Transverse colon (tissue), 4 donors: ENCODE results near the gene ZGRF1. TPM values are rescaled to one million over a fixed set of nuclear protein-coding genes. Genes with fewer than 3 reads are reported as not detected.

Experiments
- DNase-seq: peaks from one replicate; pipeline ENCODE4 v3.0.0-alpha.2; 2019
- H3K27ac ChIP-seq, 4 donors: fragments of 200-600 bp; sonication (generic); 2 replicates each; pipeline ENCODE4 v1.5.1; 2016 to 2018; ENCODE audit warnings: inconsistent platforms in 4 of 4
- H3K27me3 ChIP-seq: fragments of 200-600 bp; sonication (generic); 2 replicates; pipeline ENCODE4 v1.5.1; 2017; ENCODE audit warnings: inconsistent platforms
- H3K36me3 ChIP-seq, 4 donors: fragments of 200-600 bp; sonication (generic); 2 replicates each; pipeline ENCODE4 v1.5.1; 2017 to 2019; ENCODE audit warnings: inconsistent platforms in 4 of 4
- H3K4me1 ChIP-seq, 4 donors: fragments of 200-600 bp; sonication (generic); 2 replicates each; pipeline ENCODE4 v1.5.1; 2017 to 2020; ENCODE audit warnings: inconsistent platforms in 4 of 4
- H3K4me3 ChIP-seq, 4 donors: fragments of 200-600 bp; sonication (generic); 1 replicate in 1 of 4; 2 replicates in 3 of 4; pipeline versions ENCODE4 v1.5.1 to v1.6.1; 2017 to 2019; ENCODE audit warnings: inconsistent platforms in 4 of 4
- H3K9me3 ChIP-seq, 2 donors: fragments of 200-600 bp; sonication (generic); 2 replicates each; pipeline ENCODE4 v1.5.1; 2017 to 2019; ENCODE audit warnings: inconsistent platforms in 2 of 2
- EP300 ChIP-seq: sonication (generic); formaldehyde crosslinking; IDR thresholded peaks from one replicate; pipeline ENCODE4 v1.6.1; 2017; ENCODE audit warnings: antibody characterized with exemption, low read depth
- POLR2A ChIP-seq: fragments of 450-650 bp; IDR thresholded peaks from one replicate; pipeline ENCODE4 v1.6.1; 2016; ENCODE audit warnings: antibody characterized with exemption, mild to moderate bottlenecking, moderate library complexity
- POLR2AphosphoS5 ChIP-seq, 3 donors: sonication (generic); formaldehyde crosslinking; IDR thresholded peaks; one replicate each; pipeline ENCODE4 v1.6.1; 2016; ENCODE audit warnings: antibody characterized with exemption in 3 of 3
- WGBS, 2 donors: methylation state at CpG; one replicate each; pipeline ENCODE4 v1.1.5; 2018; ENCODE audit warnings: low coverage in 1 of 2; 5-methylcytosine and 5-hydroxymethylcytosine counted together
- in situ Hi-C, 4 donors: fragments of 200-750 bp; cut with MboI; loops; one replicate each; pipeline versions ENCODE4 v1.15.0 to v1.15.1; 2017; ENCODE audit warnings: low sequenced_read_pairs in 3 of 4, low pct_ligation_motif_present in 1 of 4, low pct_unique_long_range_greater_than_20kb in 1 of 4
- intact Hi-C: fragments of 100-400 bp; cut with DNase I; formaldehyde crosslinking; loops from one replicate; pipeline ENCODE4 v1.15.1; 2023; ENCODE audit warnings: low total_unique reads
- total RNA-seq, 4 donors: library from RNA; depleted of rRNA; stranded (reverse); fragments of >200 nt; gene quantifications; one replicate each; pipeline ENCODE4 v1.1.0, GENCODE V29; 2016
- TF ChIP-seq, protein P1 (sequence below), 5 experiments: fragments of 200-600 bp in 3 of 5; fragments of 450-650 bp in 2 of 5; sonication (generic) in 3 of 5; IDR thresholded peaks; 1 replicate in 2 of 5; 2 replicates in 3 of 5; pipeline ENCODE4 v1.5.1; 2016 to 2017; ENCODE audit warnings: antibody characterized with exemption in 5 of 5, inconsistent platforms in 3 of 5, mild to moderate bottlenecking in 2 of 5, moderate library complexity in 1 of 5

ZGRF1 gene
- total RNA-seq, 4 donors from 2014 or later = 0.75 to 7.3 (median 3.7) TPM

DNA sequence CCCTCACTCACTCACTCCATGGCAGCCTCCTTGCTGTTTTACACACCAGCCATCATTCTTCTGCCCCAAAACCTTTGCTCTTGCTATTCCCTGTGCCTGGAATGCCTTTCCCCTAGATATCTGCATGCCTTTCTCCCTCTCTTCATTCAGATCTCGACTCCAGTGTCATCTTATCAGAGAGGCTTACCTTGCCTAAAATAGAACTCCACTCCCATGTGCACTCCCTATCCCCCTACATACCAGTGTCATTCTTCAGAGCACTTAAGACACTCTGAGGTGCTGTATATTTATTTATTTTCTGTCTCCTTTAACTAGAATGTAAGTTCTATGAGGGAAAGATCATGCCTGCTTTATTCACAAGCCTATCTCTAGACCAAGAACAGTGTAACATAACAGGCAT is 45.1 kb downstream of the ZGRF1 start:
- in situ Hi-C loops (no loop called here), intact Hi-C loops (no loop called here)
- Histone ChIP-seq H3K27me3 (no peaks in the 10 kb centered on the region), H3K4me3 (no peak overlapping the region), H3K4me1 (no peaks in the 10 kb centered on the region), H3K27ac (no peak overlapping the region), H3K9me3 (no peaks in the 10 kb centered on the region), H3K36me3 (no peaks in the 10 kb centered on the region)
- WGBS, 2 donors = 71 to 81% methylated on average over 1 of the region's 1 CpG
- no peak for DNase-seq
- TF ChIP-seq, protein P1, sequence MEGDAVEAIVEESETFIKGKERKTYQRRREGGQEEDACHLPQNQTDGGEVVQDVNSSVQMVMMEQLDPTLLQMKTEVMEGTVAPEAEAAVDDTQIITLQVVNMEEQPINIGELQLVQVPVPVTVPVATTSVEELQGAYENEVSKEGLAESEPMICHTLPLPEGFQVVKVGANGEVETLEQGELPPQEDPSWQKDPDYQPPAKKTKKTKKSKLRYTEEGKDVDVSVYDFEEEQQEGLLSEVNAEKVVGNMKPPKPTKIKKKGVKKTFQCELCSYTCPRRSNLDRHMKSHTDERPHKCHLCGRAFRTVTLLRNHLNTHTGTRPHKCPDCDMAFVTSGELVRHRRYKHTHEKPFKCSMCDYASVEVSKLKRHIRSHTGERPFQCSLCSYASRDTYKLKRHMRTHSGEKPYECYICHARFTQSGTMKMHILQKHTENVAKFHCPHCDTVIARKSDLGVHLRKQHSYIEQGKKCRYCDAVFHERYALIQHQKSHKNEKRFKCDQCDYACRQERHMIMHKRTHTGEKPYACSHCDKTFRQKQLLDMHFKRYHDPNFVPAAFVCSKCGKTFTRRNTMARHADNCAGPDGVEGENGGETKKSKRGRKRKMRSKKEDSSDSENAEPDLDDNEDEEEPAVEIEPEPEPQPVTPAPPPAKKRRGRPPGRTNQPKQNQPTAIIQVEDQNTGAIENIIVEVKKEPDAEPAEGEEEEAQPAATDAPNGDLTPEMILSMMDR (IDR thresholded peaks at IDR 0.05) = no peak
- no peak for TF ChIP-seq EP300
- TF ChIP-seq POLR2A = no peak
- no peak for TF ChIP-seq POLR2AphosphoS5 (IDR thresholded peaks at IDR 0.05)

DNA sequence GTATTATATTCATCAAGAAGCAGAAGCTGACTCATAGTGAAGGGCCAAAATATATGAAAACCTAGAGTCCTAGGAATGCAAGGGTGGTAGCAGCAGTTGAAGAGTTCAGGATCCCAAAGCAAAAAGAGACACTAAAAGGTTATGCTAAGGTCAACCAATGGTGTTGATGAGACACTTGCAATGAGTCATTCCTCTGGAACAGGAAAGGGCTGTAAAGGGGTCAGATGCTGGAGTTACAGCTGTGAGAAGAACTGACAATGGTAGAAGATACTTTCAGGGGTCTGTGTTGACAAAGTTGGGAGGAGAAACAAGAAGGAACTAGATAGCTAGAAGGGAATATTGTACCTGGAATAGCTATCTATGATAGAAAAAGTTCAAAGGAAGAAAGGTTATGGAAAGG is 47.5 kb downstream of the ZGRF1 start:
- intact Hi-C loops = no loop called here
- in situ Hi-C loops = no loop called here

DNA sequence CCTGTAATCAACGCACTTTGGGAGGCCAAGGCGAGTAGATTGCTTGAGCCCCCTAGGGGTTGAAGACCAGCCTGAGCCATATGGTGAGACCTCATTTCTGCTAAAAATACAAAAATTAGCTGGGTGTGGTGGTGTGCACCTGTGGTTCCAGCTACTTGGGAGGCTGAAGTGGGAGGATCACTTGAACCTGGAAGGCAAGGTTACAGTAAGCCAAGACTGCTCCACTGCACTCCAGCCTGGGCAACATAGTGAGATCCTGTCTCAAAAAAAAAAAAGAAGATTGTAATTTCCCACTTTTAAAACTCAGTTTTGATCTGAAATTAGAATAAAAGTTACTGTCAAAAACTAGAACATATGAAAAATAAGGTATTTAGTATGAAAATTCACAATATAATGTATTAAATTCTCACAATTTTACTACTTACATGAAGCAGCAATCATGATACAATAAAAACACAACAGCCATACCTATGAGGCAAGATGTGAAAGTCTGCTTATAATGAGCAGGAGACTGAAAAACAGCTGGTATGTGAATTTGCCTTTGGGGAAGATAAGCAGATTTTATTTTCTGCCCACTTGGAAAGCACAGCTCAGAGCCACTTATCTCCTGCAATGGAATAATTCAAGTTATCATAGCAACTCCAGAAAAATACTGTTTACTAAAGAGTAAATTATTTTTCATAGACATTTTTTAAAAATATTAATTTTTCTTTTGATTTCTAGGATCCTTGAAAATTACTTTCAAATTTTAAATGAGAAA is 50.6 kb downstream of the ZGRF1 start:
- no peaks in the 10 kb centered on the region for H3K4me1 ChIP-seq
- intact Hi-C loops = no loop called here
- no peak for TF ChIP-seq EP300
- TF ChIP-seq POLR2A = no peak
- TF ChIP-seq POLR2AphosphoS5 (IDR thresholded peaks at IDR 0.05) = no peak
- TF ChIP-seq, protein P1 (IDR thresholded peaks at IDR 0.05) = no peak
- in situ Hi-C loops = no loop called here
- H3K9me3 ChIP-seq = no peaks in the 10 kb centered on the region
- no peak overlapping the region for H3K27ac ChIP-seq
- no peaks in the 10 kb centered on the region for H3K36me3 ChIP-seq
- 100% methylated on average over 1 to 2 of the region's 2 CpGs for WGBS, 2 donors
- DNase-seq = no peak
- no peak overlapping the region for H3K4me3 ChIP-seq
- no peaks in the 10 kb centered on the region for H3K27me3 ChIP-seq

More for the DNA sequence above, 47.5 kb downstream of the ZGRF1 start:
- no peak overlapping the region for H3K27ac ChIP-seq
- DNase-seq = no peak
- no peaks in the 10 kb centered on the region for H3K9me3 ChIP-seq
- H3K27me3 ChIP-seq = no peaks in the 10 kb centered on the region
- TF ChIP-seq POLR2A = no peak
- TF ChIP-seq EP300 = no peak
- TF ChIP-seq, protein P1 (IDR thresholded peaks at IDR 0.05) = no peak
- TF ChIP-seq POLR2AphosphoS5 (IDR thresholded peaks at IDR 0.05) = no peak
- H3K4me3 ChIP-seq = no peak overlapping the region
- H3K4me1 ChIP-seq = no peaks in the 10 kb centered on the region
- H3K36me3 ChIP-seq = no peaks in the 10 kb centered on the region

DNA sequence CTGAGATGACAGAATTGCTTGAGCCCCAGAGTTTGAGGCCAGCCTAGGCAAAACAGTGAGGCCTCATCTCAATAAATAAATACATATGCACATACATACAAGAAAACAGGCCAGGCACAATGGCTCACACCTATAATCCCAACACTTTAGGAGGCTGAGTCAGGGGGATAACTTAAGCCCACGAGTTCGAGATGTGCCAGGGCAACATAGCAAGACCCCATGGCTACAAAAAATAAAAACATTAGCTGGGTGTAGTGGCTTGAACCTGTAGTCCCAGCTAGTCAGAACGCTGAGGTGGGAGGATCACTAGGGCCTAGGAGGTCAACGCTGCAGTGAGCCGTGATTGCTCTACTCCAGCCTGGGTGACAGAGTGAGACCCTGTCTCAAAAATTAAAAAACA is 69.2 kb downstream of the ZGRF1 start:
- H3K27ac ChIP-seq = no peak overlapping the region
- WGBS, 2 donors = 96 to 100% methylated on average over 3 to 5 of the region's 5 CpGs
- in situ Hi-C loops = no loop called here

More for the DNA sequence above, 69.2 kb downstream of the ZGRF1 start:
- Histone ChIP-seq H3K27me3 (no peaks in the 10 kb centered on the region), H3K9me3 (no peaks in the 10 kb centered on the region), H3K4me1 (no peaks in the 10 kb centered on the region), H3K36me3 (no peaks in the 10 kb centered on the region), H3K4me3 (no peak overlapping the region)
- TF ChIP-seq POLR2A = no peak
- TF ChIP-seq, protein P1 (IDR thresholded peaks at IDR 0.05) = no peak
- TF ChIP-seq EP300 = no peak
- TF ChIP-seq POLR2AphosphoS5 (IDR thresholded peaks at IDR 0.05) = no peak
- no peak for DNase-seq
- intact Hi-C loops = no loop called here
